SK-N-SH (cell line): ENCODE measurements around the gene MAN1A1. TPM values are rescaled to one million over a fixed set of nuclear protein-coding genes. Genes with fewer than 3 reads are reported as not detected.

Source experiments
- CTCF ChIA-PET: fragments of 300-600, 350-600 bp; formaldehyde crosslinking; extraction: SDS; loops from one replicate; lab custom pipeline; 2021; lab: Yijun Ruan, JAX
- POLR2A ChIA-PET: fragments of 350-600 bp; sonication (Branson Sonifier 250); formaldehyde crosslinking; extraction: SDS; loops from one replicate; lab custom pipeline; 2020; ENCODE audit warnings: antibody characterized with exemption, inconsistent platforms; lab: Yijun Ruan, JAX
- DNase-seq: peaks from one replicate; pipeline ENCODE4 v3.0.0; 2012
- H2AFZ ChIP-seq: fragments of 200-600 bp; sonication (generic); 2 replicates; pipeline ENCODE4 v1.8.1; 2016; ENCODE audit warnings: antibody characterized with exemption, mild to moderate bottlenecking, low read depth
- H3F3A ChIP-seq: fragments of 200-600 bp; sonication (generic); replicated peaks from 2 replicates; pipeline ENCODE3; 2016; ENCODE audit warnings: antibody characterized with exemption, mild to moderate bottlenecking; ENCODE audit not compliant: insufficient read depth
- H3K27ac ChIP-seq, 2 experiments: fragments of 200-500 bp in 1 of 2; fragments of 200-600 bp in 1 of 2; sonication (Bioruptor generic) in 1 of 2; sonication (generic), shearing (Covaris generic) in 1 of 2; 2 replicates each; pipeline versions ENCODE4 v1.5.1 to v1.6.1; 2014 to 2016; ENCODE audit warnings: low read depth in 2 of 2, inconsistent platforms in 1 of 2, low read length in 1 of 2, mild to moderate bottlenecking in 1 of 2, mixed read lengths in 1 of 2
- H3K27me3 ChIP-seq: fragments of 200-600 bp; sonication (generic), shearing (Covaris generic); 2 replicates; pipeline ENCODE4 v1.6.1; 2016; ENCODE audit warnings: mixed run types; ENCODE audit not compliant: insufficient read depth
- H3K36me3 ChIP-seq, 2 experiments: fragments of 200-500 bp in 1 of 2; fragments of 200-600 bp in 1 of 2; sonication (Bioruptor generic) in 1 of 2; sonication (generic) in 1 of 2; replicated peaks in 1 of 2; 2 replicates each; pipeline versions ENCODE3 to v1.5.1; 2014 to 2016; ENCODE audit warnings: low read length in 1 of 2, mild to moderate bottlenecking in 1 of 2; ENCODE audit not compliant: insufficient read depth in 2 of 2, control insufficient read depth in 1 of 2
- H3K4me1 ChIP-seq, 2 experiments: fragments of 200-500 bp in 1 of 2; fragments of 200-600 bp in 1 of 2; sonication (Bioruptor generic) in 1 of 2; sonication (generic), shearing (Covaris generic) in 1 of 2; 2 replicates each; pipeline versions ENCODE4 v1.5.1 to v1.6.1; 2014 to 2016; ENCODE audit warnings: low read depth in 1 of 2, low read length in 1 of 2, mixed run types in 1 of 2; ENCODE audit not compliant: insufficient read depth in 2 of 2, control insufficient read depth in 1 of 2
- H3K4me2 ChIP-seq: fragments of 200-600 bp; sonication (generic), shearing (Covaris generic); 2 replicates; pipeline ENCODE4 v1.6.1; 2017; ENCODE audit warnings: mixed run types
- H3K4me3 ChIP-seq, 2 experiments: fragments of 200-500 bp in 1 of 2; fragments of 200-600 bp in 1 of 2; sonication (Bioruptor generic) in 1 of 2; sonication (generic), shearing (Covaris generic) in 1 of 2; 2 replicates each; pipeline versions ENCODE4 v1.5.1 to v1.8.1; 2014 to 2016; ENCODE audit warnings: low read depth in 2 of 2, inconsistent platforms in 1 of 2, low read length in 1 of 2, mild to moderate bottlenecking in 1 of 2, mixed read lengths in 1 of 2, moderate library complexity in 1 of 2
- H3K79me2 ChIP-seq: fragments of 200-600 bp; sonication (generic); 2 replicates; pipeline ENCODE4 v1.8.1; 2017; ENCODE audit warnings: mild to moderate bottlenecking; ENCODE audit not compliant: insufficient read depth
- H3K9ac ChIP-seq: fragments of 200-600 bp; sonication (generic); 2 replicates; pipeline ENCODE4 v1.6.1; 2017; ENCODE audit warnings: mixed run types
- H3K9me2 ChIP-seq: fragments of 200-600 bp; sonication (generic); 2 replicates; pipeline ENCODE4 v1.6.1; 2017; ENCODE audit warnings: mixed run types
- H3K9me3 ChIP-seq: fragments of 200-600 bp; sonication (generic); 2 replicates; pipeline ENCODE4 v1.6.1; 2017; ENCODE audit warnings: mixed run types, mild to moderate bottlenecking, moderate library complexity
- H4K20me1 ChIP-seq: fragments of 200-600 bp; sonication (generic); 2 replicates; pipeline ENCODE4 v1.6.1; 2017; ENCODE audit warnings: mild to moderate bottlenecking, mixed run types; ENCODE audit not compliant: insufficient read depth
- EZH2phosphoT487 ChIP-seq: fragments of 200-600 bp; sonication (generic); IDR thresholded peaks from 2 replicates; pipeline ENCODE4 v1.6.1; 2017; ENCODE audit warnings: low read depth, mixed run types, mild to moderate bottlenecking, antibody characterized with exemption, moderate library complexity, borderline replicate concordance
- FOSL2 ChIP-seq: IDR thresholded peaks from 2 replicates; pipeline ENCODE4 v1.4.0; 2012; ENCODE audit warnings: low read depth, mild to moderate bottlenecking, moderate library complexity, borderline replicate concordance
- FOXM1 ChIP-seq: IDR thresholded peaks from 2 replicates; pipeline ENCODE4 v1.4.0; 2012; ENCODE audit warnings: low read depth, mild to moderate bottlenecking
- GATA2 ChIP-seq: sonication (generic); formaldehyde crosslinking; IDR thresholded peaks from 2 replicates; pipeline ENCODE4 v1.5.0; 2020; ENCODE audit warnings: mild to moderate bottlenecking, missing genetic modification reagents
- MXI1 ChIP-seq: IDR thresholded peaks from 2 replicates; pipeline ENCODE4 v1.6.1; 2012; ENCODE audit warnings: mild to moderate bottlenecking, low read depth, low read length, improper control_type of control experiment
- NRF1 ChIP-seq: IDR thresholded peaks from 2 replicates; pipeline ENCODE4 v1.6.1; 2012; ENCODE audit warnings: low read depth, mild to moderate bottlenecking, low read length
- PBX3 ChIP-seq: IDR thresholded peaks from 2 replicates; pipeline ENCODE4; 2012
- RFX5 ChIP-seq: IDR thresholded peaks from 2 replicates; pipeline ENCODE4 v1.6.1; 2012; ENCODE audit warnings: mild to moderate bottlenecking, improper control_type of control experiment, low read length
- TCF12 ChIP-seq: IDR thresholded peaks from 2 replicates; pipeline ENCODE4 v1.4.0; 2012
- USF1 ChIP-seq: IDR thresholded peaks from 2 replicates; pipeline ENCODE4 v1.4.0; 2012; ENCODE audit warnings: low read depth, borderline replicate concordance
- ZBTB33 ChIP-seq: IDR thresholded peaks from 2 replicates; pipeline ENCODE4 v1.4.0; 2012; ENCODE audit warnings: low read depth, borderline replicate concordance
- WGBS: methylation state at CpG from one replicate; pipeline ENCODE4 v1.1.6; 2017; ENCODE audit warnings: low lambda C conversion rate; 5-methylcytosine and 5-hydroxymethylcytosine counted together
- polyA plus RNA-seq, 3 experiments: library from polyadenylated mRNA; depleted of rRNA; stranded (reverse); fragments of >200 nt; gene quantifications; 2 replicates each; pipeline ENCODE4 v1.2.3, GENCODE V29; 2012
- TF ChIP-seq, protein P1 (sequence below): IDR thresholded peaks from 2 replicates; pipeline ENCODE4 v1.4.0; 2012; ENCODE audit warnings: low read depth
- TF ChIP-seq, protein P2 (sequence below): fragments of 200-600 bp; sonication (generic); IDR thresholded peaks from 2 replicates; pipeline ENCODE4 v1.6.1; 2017; ENCODE audit warnings: antibody characterized with exemption, mild to moderate bottlenecking, moderate library complexity
- TF ChIP-seq, protein P3 (sequence below): fragments of 150-350 bp; IDR thresholded peaks from 2 replicates; pipeline ENCODE4 v1.6.1; 2017; ENCODE audit warnings: antibody characterized with exemption, low read length, low read depth, borderline replicate concordance

Gene MAN1A1
- polyA plus RNA-seq, 1 of the 3 experiments (the other 2 are of a cell fraction) = 28.0 TPM

GRCh38 chr6:119142041-119142440 is 207.5 kb downstream of the MAN1A1 start:
- ChIA-PET CTCF (interaction anchor here (1.4 to 2.9 kb wide), 2 partner anchors 10 to 209 kb away, joined by 5 to 11 read pairs; no protein-coding TSS in a partner anchor), POLR2A (no interaction called here)
- WGBS = 96% methylated on average over 9 of the region's 9 CpGs
- Histone ChIP-seq H3K9me3 (no peaks in the 10 kb centered on the region), H2AFZ (no peak overlapping the region), H3K4me1 (peaks cover 8 to 12% of the 10 kb centered on the region in 2 experiments; a peak in 3 of 4 replicates), H3K27ac (no peak overlapping the region), H3K9ac (no peak overlapping the region), H3F3A (peaks cover 9% of the 10 kb centered on the region), H4K20me1 (no peaks in the 10 kb centered on the region), H3K4me3 (no peak overlapping the region), H3K79me2 (no peaks in the 10 kb centered on the region), H3K36me3 (no peaks in the 10 kb centered on the region), H3K27me3 (no peaks in the 10 kb centered on the region)
- no peak for DNase-seq
- TF ChIP-seq PBX3 = no peak
- TF ChIP-seq, protein P1, sequence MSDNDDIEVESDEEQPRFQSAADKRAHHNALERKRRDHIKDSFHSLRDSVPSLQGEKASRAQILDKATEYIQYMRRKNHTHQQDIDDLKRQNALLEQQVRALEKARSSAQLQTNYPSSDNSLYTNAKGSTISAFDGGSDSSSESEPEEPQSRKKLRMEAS = no peak
- TF ChIP-seq, protein P2, sequence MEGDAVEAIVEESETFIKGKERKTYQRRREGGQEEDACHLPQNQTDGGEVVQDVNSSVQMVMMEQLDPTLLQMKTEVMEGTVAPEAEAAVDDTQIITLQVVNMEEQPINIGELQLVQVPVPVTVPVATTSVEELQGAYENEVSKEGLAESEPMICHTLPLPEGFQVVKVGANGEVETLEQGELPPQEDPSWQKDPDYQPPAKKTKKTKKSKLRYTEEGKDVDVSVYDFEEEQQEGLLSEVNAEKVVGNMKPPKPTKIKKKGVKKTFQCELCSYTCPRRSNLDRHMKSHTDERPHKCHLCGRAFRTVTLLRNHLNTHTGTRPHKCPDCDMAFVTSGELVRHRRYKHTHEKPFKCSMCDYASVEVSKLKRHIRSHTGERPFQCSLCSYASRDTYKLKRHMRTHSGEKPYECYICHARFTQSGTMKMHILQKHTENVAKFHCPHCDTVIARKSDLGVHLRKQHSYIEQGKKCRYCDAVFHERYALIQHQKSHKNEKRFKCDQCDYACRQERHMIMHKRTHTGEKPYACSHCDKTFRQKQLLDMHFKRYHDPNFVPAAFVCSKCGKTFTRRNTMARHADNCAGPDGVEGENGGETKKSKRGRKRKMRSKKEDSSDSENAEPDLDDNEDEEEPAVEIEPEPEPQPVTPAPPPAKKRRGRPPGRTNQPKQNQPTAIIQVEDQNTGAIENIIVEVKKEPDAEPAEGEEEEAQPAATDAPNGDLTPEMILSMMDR = no peak
- no peak for TF ChIP-seq GATA2 (CRISPR knock-in tag)
- TF ChIP-seq RFX5 = no peak
- TF ChIP-seq FOXM1 = no peak
- TF ChIP-seq EZH2phosphoT487 = no peak
- no peak for TF ChIP-seq TCF12
- no peak for TF ChIP-seq MXI1
- TF ChIP-seq ZBTB33 = no peak
- no peak for TF ChIP-seq NRF1
- TF ChIP-seq USF1 = no peak
- no peak for TF ChIP-seq FOSL2
- TF ChIP-seq, protein P3, sequence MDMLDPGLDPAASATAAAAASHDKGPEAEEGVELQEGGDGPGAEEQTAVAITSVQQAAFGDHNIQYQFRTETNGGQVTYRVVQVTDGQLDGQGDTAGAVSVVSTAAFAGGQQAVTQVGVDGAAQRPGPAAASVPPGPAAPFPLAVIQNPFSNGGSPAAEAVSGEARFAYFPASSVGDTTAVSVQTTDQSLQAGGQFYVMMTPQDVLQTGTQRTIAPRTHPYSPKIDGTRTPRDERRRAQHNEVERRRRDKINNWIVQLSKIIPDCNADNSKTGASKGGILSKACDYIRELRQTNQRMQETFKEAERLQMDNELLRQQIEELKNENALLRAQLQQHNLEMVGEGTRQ = no peak
- TF ChIP-seq, all 33 proteins: peak for 0
- Histone ChIP-seq H3K9me2 (no peaks in the 10 kb centered on the region), H3K4me2 (no peak overlapping the region)
